Measurements from ENCODE around the gene FSTL4. TPM values are rescaled to one million over a fixed set of nuclear protein-coding genes. Genes with fewer than 3 reads are reported as not detected.

Gene FSTL4
- total and polyA plus RNA-seq, 2 experiments from 2014 or later = 0.47 to 0.74 TPM

GRCh38 chr5:133205649-133206048 is 406.7 kb downstream of the FSTL4 start:
- Histone ChIP-seq H2AFZ (no peak overlapping the region), H3K9me2 (replicated peaks; ENCODE audit: insufficient read depth) (no peaks in the 10 kb centered on the region), H3K27me3 (no peaks in the 10 kb centered on the region), H3K36me3 (replicated peaks; ENCODE audit: insufficient read depth, low read depth) (no peaks in the 10 kb centered on the region), H3K4me2 (peak overlapping the region; percentile 9), H3K79me2 (no peaks in the 10 kb centered on the region), H3K4me1 (ENCODE audit: insufficient read depth) (no peaks in the 10 kb centered on the region), H3K27ac (no peak overlapping the region), H3K4me3 (no peak overlapping the region), H4K20me1 (ENCODE audit: insufficient read depth, poor library complexity, severe bottlenecking) (no peaks in the 10 kb centered on the region), H3K9me3 (ENCODE audit: low read depth) (no peaks in the 10 kb centered on the region)
- no peak for TF ChIP-seq EZH2phosphoT487 (IDR thresholded peaks at IDR 0.05; ENCODE audit: low read depth, severe bottlenecking, unreplicated experiment)
- no peak for TF ChIP-seq CTCF (IDR thresholded peaks at IDR 0.05; ENCODE audit: poor library complexity)
- no peak for TF ChIP-seq EZH2 (IDR thresholded peaks at IDR 0.05; ENCODE audit: borderline replicate concordance)
- no peak for DNase-seq (ENCODE audit: low spot score)
- 40% methylated on average over 4 of the region's 4 CpGs for WGBS (ENCODE audit: low lambda C conversion rate, missing lambda C conversion rate)

DNA sequence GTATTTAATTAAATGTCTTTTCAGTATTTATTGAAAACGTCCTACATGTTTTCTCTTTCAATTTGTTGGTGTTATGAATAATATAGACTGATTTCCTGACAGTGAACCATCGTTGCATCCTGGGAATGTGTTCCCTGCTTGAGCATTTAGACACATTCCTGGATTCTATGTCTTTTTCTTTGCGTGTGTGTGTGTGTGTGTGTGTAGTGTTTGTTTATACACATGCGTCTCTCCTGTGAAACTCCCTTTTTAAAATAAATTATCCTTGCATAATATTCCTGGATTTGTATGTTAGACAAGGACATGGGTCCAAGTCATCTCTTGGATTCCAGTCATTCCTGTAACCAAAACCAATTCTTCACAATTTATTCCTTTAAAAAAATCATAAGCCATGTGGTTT is 407.1 kb downstream of the FSTL4 start:
- WGBS (ENCODE audit: low lambda C conversion rate, missing lambda C conversion rate) = 30% methylated on average over 4 of the region's 4 CpGs
- no peaks in the 10 kb centered on the region for H3K36me3 ChIP-seq (replicated peaks; ENCODE audit: insufficient read depth, low read depth)
- H3K4me1 ChIP-seq (ENCODE audit: insufficient read depth) = no peaks in the 10 kb centered on the region
- no peaks in the 10 kb centered on the region for H3K79me2 ChIP-seq
- no peaks in the 10 kb centered on the region for H3K9me3 ChIP-seq (ENCODE audit: low read depth)
- H4K20me1 ChIP-seq (ENCODE audit: insufficient read depth, poor library complexity, severe bottlenecking) = no peaks in the 10 kb centered on the region
- H3K4me3 ChIP-seq = no peak overlapping the region
- H3K4me2 ChIP-seq = peak overlapping the region; percentile 9
- no peak overlapping the region for H2AFZ ChIP-seq
- DNase-seq (ENCODE audit: low spot score) = no peak
- TF ChIP-seq EZH2 (IDR thresholded peaks at IDR 0.05; ENCODE audit: borderline replicate concordance) = no peak
- no peak for TF ChIP-seq CTCF (IDR thresholded peaks at IDR 0.05; ENCODE audit: poor library complexity)
- no peak for TF ChIP-seq EZH2phosphoT487 (IDR thresholded peaks at IDR 0.05; ENCODE audit: low read depth, severe bottlenecking, unreplicated experiment)
- H3K27me3 ChIP-seq = no peaks in the 10 kb centered on the region
- H3K9me2 ChIP-seq (replicated peaks; ENCODE audit: insufficient read depth) = no peaks in the 10 kb centered on the region
- H3K27ac ChIP-seq = no peak overlapping the region

- H3K4me3 ChIP-seq = no peak overlapping the region
- no peaks in the 10 kb centered on the region for H3K9me3 ChIP-seq (ENCODE audit: low read depth)
- H3K36me3 ChIP-seq (replicated peaks; ENCODE audit: insufficient read depth, low read depth) = no peaks in the 10 kb centered on the region
- H3K4me1 ChIP-seq (ENCODE audit: insufficient read depth) = no peaks in the 10 kb centered on the region
- no peak overlapping the region for H2AFZ ChIP-seq
- no peaks in the 10 kb centered on the region for H3K79me2 ChIP-seq
- 85% methylated on average over 9 of the region's 9 CpGs for WGBS (ENCODE audit: low lambda C conversion rate, missing lambda C conversion rate)
- no peaks in the 10 kb centered on the region for H4K20me1 ChIP-seq (ENCODE audit: insufficient read depth, poor library complexity, severe bottlenecking)
- TF ChIP-seq CTCF (IDR thresholded peaks at IDR 0.05; ENCODE audit: poor library complexity) = no peak
- no peak for TF ChIP-seq EZH2phosphoT487 (IDR thresholded peaks at IDR 0.05; ENCODE audit: low read depth, severe bottlenecking, unreplicated experiment)
- TF ChIP-seq EZH2 (IDR thresholded peaks at IDR 0.05; ENCODE audit: borderline replicate concordance) = no peak
- H3K27me3 ChIP-seq = no peaks in the 10 kb centered on the region
- no peak overlapping the region for H3K27ac ChIP-seq
- no peak for DNase-seq (ENCODE audit: low spot score)
- no peaks in the 10 kb centered on the region for H3K9me2 ChIP-seq (replicated peaks; ENCODE audit: insufficient read depth)
- H3K4me2 ChIP-seq = no peak overlapping the region
These were observed 408.7 kb downstream of the FSTL4 start for GRCh38 chr5:133203317-133204305.
